BJ (cell line): ENCODE measurements around the gene MAP3K7CL. TPM values are rescaled to one million over a fixed set of nuclear protein-coding genes. Genes with fewer than 3 reads are reported as not detected.

Experiments
- CTCF ChIA-PET: fragments of 350-600 bp; formaldehyde crosslinking; extraction: SDS; loops from one replicate; lab custom pipeline; 2021; ENCODE audit warnings: antibody characterized with exemption, inconsistent platforms; lab: Yijun Ruan, JAX
- POLR2A ChIA-PET: fragments of 300-600 bp; sonication (Branson Sonifier 250); formaldehyde crosslinking; extraction: SDS; loops from one replicate; lab custom pipeline; 2021; ENCODE audit warnings: antibody characterized with exemption; lab: Charles Lee
- DNase-seq: peaks from one replicate; pipeline ENCODE4 v3.0.0-alpha.2; 2011; ENCODE audit warnings: low read depth
- H3K27me3 ChIP-seq: 2 replicates; pipeline ENCODE4 v1.6.0; 2011; ENCODE audit warnings: low read length; ENCODE audit not compliant: control insufficient read depth, insufficient read depth
- H3K36me3 ChIP-seq: 2 replicates; pipeline ENCODE4 v1.5.1; 2011; ENCODE audit warnings: low read length; ENCODE audit not compliant: control insufficient read depth, insufficient read depth
- H3K4me3 ChIP-seq: 2 replicates; pipeline ENCODE4 v1.5.1; 2011; ENCODE audit warnings: low read depth, mild to moderate bottlenecking, control low read depth, low read length
- CTCF ChIP-seq: IDR thresholded peaks from 2 replicates; pipeline ENCODE4 v1.5.1; 2011; ENCODE audit warnings: low read depth, mild to moderate bottlenecking, control low read depth, inconsistent platforms, low read length, moderate library complexity; ENCODE audit not compliant: insufficient read depth
- polyA plus RNA-seq: library from polyadenylated mRNA; depleted of rRNA; stranded (reverse); fragments of >200 nt; gene quantifications from 2 replicates; pipeline ENCODE4 v1.2.3, GENCODE V29; 2011

The MAP3K7CL gene
- polyA plus RNA-seq, 1 experiment, result 6.1 TPM

GRCh38 chr21:29115899-29116298 is 14.5 kb upstream of the MAP3K7CL start:
- ChIA-PET CTCF (interaction anchor here (0.7 to 2.2 kb wide), 5 partner anchors 9 to 48 kb away, joined by 3 to 9 read pairs (median 6); no protein-coding TSS in a partner anchor), POLR2A (no interaction called here)
- no peak for DNase-seq
- Histone ChIP-seq H3K27me3 (no peaks in the 10 kb centered on the region), H3K36me3 (no peaks in the 10 kb centered on the region), H3K4me3 (no peak overlapping the region)
- TF ChIP-seq CTCF, result no peak

GRCh38 chr21:29117372-29117955 is 13.0 kb upstream of the MAP3K7CL start:
- no peak for DNase-seq
- H3K4me3 ChIP-seq, result no peak overlapping the region
- H3K27me3 ChIP-seq, result no peaks in the 10 kb centered on the region
- no peaks in the 10 kb centered on the region for H3K36me3 ChIP-seq
- CTCF ChIA-PET, result interaction anchor here (0.5 to 1.7 kb wide), 3 partner anchors 46 to 827 kb away, joined by 3 to 4 read pairs (median 4); no protein-coding TSS in a partner anchor
- POLR2A ChIA-PET, result no interaction called here
- TF ChIP-seq CTCF, result no peak

GRCh38 chr21:29121759-29122158 is 8.7 kb upstream of the MAP3K7CL start:
- ChIA-PET POLR2A (interaction anchor here (0.6 kb wide), 1 partner anchor 23 kb away, joined by 4 read pairs; no protein-coding TSS in a partner anchor), CTCF (no interaction called here)
- no peaks in the 10 kb centered on the region for H3K27me3 ChIP-seq
- no peak overlapping the region for H3K4me3 ChIP-seq
- TF ChIP-seq CTCF, result no peak
- no peaks in the 10 kb centered on the region for H3K36me3 ChIP-seq
- DNase-seq, result no peak

GRCh38 chr21:29124645-29125044 is 5.8 kb upstream of the MAP3K7CL start:
- DNase-seq, result no peak
- ChIA-PET POLR2A (no interaction called here), CTCF (interaction anchor here (1.0 kb wide), 1 partner anchor 9 kb away, joined by 3 read pairs; no protein-coding TSS in a partner anchor)
- H3K36me3 ChIP-seq, result no peaks in the 10 kb centered on the region
- no peak for TF ChIP-seq CTCF
- H3K4me3 ChIP-seq, result no peak overlapping the region
- no peaks in the 10 kb centered on the region for H3K27me3 ChIP-seq

- TF ChIP-seq CTCF, result no peak
- no peak for DNase-seq
- Histone ChIP-seq H3K36me3 (no peaks in the 10 kb centered on the region), H3K27me3 (no peaks in the 10 kb centered on the region), H3K4me3 (no peak overlapping the region)
- POLR2A ChIA-PET, result no interaction called here
- CTCF ChIA-PET, result no interaction called here
Measured at GRCh38 chr21:29125191-29125590, 5.3 kb upstream of the MAP3K7CL start.
